Brain microvascular endothelial cell (primary cell): ENCODE measurements around the gene RGS7BP.

Source experiments
- DNase-seq: peaks from one replicate; pipeline ENCODE4 v3.0.0-alpha.2; 2020
- H3K27ac ChIP-seq: fragments of 250-450 bp; sonication (Bioruptor Pico); 2 replicates; pipeline ENCODE4 v1.5.1; 2020; ENCODE audit warnings: mild to moderate bottlenecking, moderate library complexity
- H3K27me3 ChIP-seq: fragments of 250-450 bp; sonication (Bioruptor Pico); replicated peaks from 2 replicates; pipeline ENCODE4 v1.5.1; 2020; ENCODE audit warnings: mild to moderate bottlenecking
- H3K36me3 ChIP-seq: fragments of 250-450 bp; sonication (Bioruptor Pico); replicated peaks from 2 replicates; pipeline ENCODE4 v1.5.1; 2020; ENCODE audit warnings: mild to moderate bottlenecking
- H3K4me3 ChIP-seq: 2 replicates; pipeline ENCODE4 v1.5.1; 2011; ENCODE audit warnings: low read depth, mild to moderate bottlenecking, control low read depth, low read length, moderate library complexity
- CTCF ChIP-seq: IDR thresholded peaks from 2 replicates; pipeline ENCODE4 v1.5.1; 2011; ENCODE audit warnings: low read depth, mild to moderate bottlenecking, moderate library complexity, low read length, control low read depth, inconsistent platforms; ENCODE audit errors: missing control alignments
- in situ Hi-C: cut with HindIII; loops from 2 replicates; pipeline ENCODE4 v1.10.0; 2017; ENCODE audit warnings: low sequenced_read_pairs, low pct_ligation_motif_present

RGS7BP gene

GRCh38 chr5:64513492-64513891 is 7.7 kb downstream of the RGS7BP start:
- no peaks in the 10 kb centered on the region for H3K27me3 ChIP-seq
- no peak overlapping the region for H3K27ac ChIP-seq
- TF ChIP-seq CTCF = no peak
- DNase-seq = no peak
- no peak overlapping the region for H3K4me3 ChIP-seq
- H3K36me3 ChIP-seq = no peaks in the 10 kb centered on the region
- in situ Hi-C loops = no loop called here

- no peak for TF ChIP-seq CTCF
- DNase-seq = no peak
- Histone ChIP-seq H3K27me3 (no peaks in the 10 kb centered on the region), H3K4me3 (no peak overlapping the region), H3K36me3 (no peaks in the 10 kb centered on the region), H3K27ac (no peak overlapping the region)
- in situ Hi-C loops = no loop called here
Measured at GRCh38 chr5:64514612-64515011, 8.8 kb downstream of the RGS7BP start.

GRCh38 chr5:64516216-64516615 is 10.4 kb downstream of the RGS7BP start:
- in situ Hi-C loops = no loop called here
- no peak for TF ChIP-seq CTCF
- DNase-seq = no peak
- Histone ChIP-seq H3K27ac (no peak overlapping the region), H3K36me3 (no peaks in the 10 kb centered on the region), H3K27me3 (no peaks in the 10 kb centered on the region), H3K4me3 (no peak overlapping the region)

GRCh38 chr5:64518793-64519192 is 13.0 kb downstream of the RGS7BP start:
- no peak for TF ChIP-seq CTCF
- DNase-seq = no peak
- no peak overlapping the region for H3K4me3 ChIP-seq
- in situ Hi-C loops = no loop called here
- H3K36me3 ChIP-seq = no peaks in the 10 kb centered on the region
- H3K27me3 ChIP-seq = no peaks in the 10 kb centered on the region
- H3K27ac ChIP-seq = no peak overlapping the region

GRCh38 chr5:64519263-64519662 is 13.4 kb downstream of the RGS7BP start:
- no peak for DNase-seq
- in situ Hi-C loops = no loop called here
- no peak overlapping the region for H3K4me3 ChIP-seq
- no peaks in the 10 kb centered on the region for H3K36me3 ChIP-seq
- no peaks in the 10 kb centered on the region for H3K27me3 ChIP-seq
- no peak for TF ChIP-seq CTCF
- H3K27ac ChIP-seq = no peak overlapping the region

- Histone ChIP-seq H3K27me3 (no peaks in the 10 kb centered on the region), H3K27ac (no peak overlapping the region), H3K36me3 (no peaks in the 10 kb centered on the region), H3K4me3 (no peak overlapping the region)
- in situ Hi-C loops = no loop called here
- TF ChIP-seq CTCF = no peak
- no peak for DNase-seq
Measured at GRCh38 chr5:64526734-64527439, 21.1 kb downstream of the RGS7BP start.
